Stimulated activated CD4-positive, alpha-beta T cell treated with anti-CD3 and anti-CD28 coated beads, Interleukin-2, amount 100 ng/mL, for 24 hours (primary cell): Measurements from ENCODE around the gene FOXA2.

Experiments used
- DNase-seq, 2 donors: peaks; one replicate each; pipeline ENCODE4 v3.0.0-alpha.2; 2020

FOXA2 gene

GRCh38 chr20:22583773-22584521 is 425 bp downstream of the FOXA2 start:
- no peak for DNase-seq

DNA sequence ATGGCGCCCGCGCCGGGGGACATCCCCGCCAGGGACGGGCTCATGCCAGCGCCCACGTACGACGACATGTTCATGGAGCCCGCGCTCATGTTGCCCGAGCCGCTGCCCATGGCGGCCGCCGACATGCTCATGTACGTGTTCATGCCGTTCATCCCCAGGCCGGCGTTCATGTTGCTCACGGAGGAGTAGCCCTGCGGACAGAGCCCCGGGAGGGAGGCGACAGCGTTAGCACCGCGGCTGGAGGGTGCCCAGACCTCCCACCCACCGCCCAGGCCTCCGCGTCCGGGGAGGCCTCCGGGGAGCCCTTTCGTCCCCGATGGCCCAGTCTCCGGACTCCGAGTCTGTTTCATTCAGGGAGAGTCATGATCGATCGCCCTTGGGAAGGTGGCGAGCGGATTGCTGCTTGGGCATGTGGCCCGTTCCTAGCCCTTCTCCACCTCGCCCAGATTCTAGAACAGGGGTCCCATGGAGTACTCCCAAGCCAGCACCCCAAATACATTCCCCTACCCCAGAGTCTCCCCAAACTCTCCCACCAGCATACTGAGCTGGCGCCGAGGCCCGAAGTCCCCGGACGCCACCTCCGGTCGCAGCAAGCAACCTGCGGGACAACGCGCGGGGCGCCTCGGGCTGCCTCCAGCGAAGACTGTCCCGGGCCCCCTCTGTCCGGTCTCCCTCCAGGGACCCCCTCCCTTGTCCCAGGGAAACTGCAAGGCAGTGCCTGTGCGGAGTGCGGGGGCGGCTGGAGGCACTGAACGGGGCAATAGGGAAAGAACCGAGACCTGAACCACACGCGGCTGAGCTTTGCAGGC is 1.2 kb downstream of the FOXA2 start:
- no peak for DNase-seq

GRCh38 chr20:22582386-22582963 is 1.9 kb downstream of the FOXA2 start:
- DNase-seq, result no peak

- no peak for DNase-seq
Measured at GRCh38 chr20:22581437-22582385, 2.7 kb downstream of the FOXA2 start.

DNA sequence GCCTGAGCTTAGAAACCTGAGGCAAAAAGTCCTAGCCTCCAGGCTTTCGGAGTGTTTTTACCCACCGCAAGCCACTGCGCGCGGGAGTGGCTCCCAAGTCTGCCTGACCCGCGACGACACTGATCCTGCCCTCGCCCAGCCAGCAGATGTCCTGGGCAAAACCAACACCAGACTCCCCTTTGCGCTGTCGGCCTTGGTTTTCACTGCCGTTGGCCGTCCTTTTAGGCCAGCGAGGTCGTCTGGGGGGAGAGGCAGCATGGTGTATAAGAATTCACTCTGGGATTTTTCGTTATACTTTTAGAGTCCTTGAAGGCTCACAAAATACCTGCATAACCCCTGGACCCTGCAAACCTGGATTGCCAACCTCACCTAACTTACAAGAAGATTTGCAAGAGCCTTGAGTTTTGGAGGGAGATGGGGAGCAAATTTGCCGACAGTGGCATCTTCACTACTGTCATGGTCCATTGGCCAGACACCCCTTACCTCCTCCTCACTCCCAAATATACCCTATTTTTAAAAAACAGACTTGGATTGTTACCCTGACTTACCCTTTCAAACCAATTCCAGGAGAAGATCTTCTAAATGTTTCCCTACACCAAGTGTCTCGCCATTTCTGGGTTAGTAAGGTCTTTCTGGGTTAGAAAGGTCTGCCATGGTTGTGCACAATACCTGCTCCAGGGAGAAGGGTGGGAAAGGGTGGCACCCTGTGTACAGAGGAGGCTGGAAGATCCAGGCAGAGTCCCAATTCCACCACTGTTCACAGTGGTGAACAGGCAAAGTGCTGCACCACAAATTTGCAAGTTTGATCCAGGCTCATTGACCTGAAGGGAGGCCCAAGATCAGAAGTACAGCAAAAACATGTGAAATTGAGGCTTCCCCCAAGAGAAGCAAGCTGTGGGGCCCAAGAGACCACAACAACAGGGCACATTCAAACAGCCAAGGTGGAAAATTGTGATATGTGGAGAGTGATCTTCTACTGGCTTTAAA is 4.4 kb downstream of the FOXA2 start:
- DNase-seq, result no peak

DNA sequence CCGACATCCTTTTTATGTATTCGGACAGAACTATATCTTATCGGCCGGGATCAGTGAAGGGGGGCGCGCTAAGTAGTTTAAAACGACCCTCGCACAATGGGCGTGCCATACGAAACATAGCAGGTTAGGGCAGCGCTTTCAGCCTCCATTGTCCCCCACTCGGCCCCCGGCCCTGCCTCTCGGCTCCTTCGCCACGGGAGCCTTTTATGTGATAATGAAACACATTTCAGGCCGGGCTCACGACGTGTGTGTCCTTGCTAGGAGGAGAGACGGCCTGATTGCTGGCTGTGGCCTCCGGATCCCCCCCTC is 5.3 kb downstream of the FOXA2 start:
- DNase-seq, result no peak

GRCh38 chr20:22578221-22579118 is 5.9 kb downstream of the FOXA2 start:
- no peak for DNase-seq

DNA sequence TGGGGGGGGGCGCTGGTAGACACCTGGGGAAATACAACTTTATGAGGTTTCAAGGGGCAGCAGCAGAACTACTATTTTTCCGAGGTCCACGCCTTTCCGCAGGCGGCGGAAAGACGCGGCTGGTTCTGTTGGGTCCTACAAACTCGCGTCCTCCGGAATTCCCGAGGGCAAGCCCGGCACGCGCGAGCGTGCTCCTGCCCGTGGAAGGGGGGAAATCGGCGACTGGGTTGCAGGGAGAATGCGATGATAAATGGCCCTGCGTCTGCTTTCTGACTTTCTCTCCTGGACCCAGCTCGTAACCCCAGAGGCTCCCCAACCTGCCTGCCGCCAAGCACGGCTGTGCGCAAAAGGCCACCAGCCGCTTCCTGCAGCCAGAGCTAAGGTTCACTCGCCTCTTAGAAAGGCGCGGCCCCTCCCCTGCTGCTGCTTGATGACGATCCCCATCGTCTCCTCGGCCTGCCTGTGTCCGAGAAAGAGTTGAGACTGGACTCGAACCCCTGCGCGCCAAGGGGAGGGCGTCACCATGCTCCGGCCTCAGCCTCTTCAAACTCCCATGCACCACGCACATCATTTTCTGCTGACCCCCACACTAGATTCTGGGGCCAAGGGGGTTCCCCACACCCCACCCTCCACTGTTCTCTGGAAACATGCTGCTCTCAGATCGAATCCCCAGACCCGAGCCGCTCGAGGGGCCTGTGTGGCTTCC is 6.7 kb downstream of the FOXA2 start:
- no peak for DNase-seq

GRCh38 chr20:22576733-22577514 is 7.4 kb downstream of the FOXA2 start:
- no peak for DNase-seq

DNA sequence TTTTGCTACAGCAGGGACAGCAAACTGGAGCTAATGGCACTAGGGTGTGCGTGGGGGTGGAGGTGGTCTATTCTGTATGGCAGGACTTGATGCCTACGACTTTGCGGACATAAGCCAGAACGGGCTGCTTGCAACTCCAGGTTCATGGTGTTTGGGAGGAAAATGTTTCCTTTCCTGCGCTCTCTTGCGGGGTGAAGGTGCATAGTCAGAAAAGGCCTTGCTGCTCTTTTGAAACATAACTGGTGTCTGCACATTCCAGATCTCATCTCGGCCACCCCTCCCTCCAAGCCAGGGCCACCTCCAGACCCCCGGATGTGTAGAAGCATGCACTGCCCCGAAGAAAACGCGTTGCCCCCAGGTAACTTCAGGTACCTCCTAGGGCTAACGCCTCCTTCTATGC is 8.1 kb downstream of the FOXA2 start:
- no peak for DNase-seq

DNA sequence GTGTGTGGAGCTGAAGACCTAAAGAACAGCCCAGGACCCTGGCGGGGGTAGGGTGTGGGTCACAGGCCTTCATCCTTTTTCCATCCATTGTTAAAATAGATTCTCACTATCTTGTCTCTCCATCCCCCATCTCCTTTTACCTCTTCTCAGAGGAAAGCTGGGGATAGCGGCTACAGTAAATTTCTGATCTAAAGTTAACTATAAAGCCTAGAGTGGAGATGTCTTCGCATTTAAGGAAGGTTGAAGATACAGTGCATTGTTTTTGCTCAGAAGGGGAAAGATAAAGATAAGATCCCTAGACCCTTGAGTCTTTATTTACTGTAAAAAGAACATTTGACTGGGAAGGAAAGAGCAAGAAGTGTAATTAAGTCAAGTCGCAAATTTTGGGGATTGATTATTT is 8.6 kb downstream of the FOXA2 start:
- no peak for DNase-seq

GRCh38 chr20:22575087-22575721 is 9.2 kb downstream of the FOXA2 start:
- DNase-seq, result no peak

DNA sequence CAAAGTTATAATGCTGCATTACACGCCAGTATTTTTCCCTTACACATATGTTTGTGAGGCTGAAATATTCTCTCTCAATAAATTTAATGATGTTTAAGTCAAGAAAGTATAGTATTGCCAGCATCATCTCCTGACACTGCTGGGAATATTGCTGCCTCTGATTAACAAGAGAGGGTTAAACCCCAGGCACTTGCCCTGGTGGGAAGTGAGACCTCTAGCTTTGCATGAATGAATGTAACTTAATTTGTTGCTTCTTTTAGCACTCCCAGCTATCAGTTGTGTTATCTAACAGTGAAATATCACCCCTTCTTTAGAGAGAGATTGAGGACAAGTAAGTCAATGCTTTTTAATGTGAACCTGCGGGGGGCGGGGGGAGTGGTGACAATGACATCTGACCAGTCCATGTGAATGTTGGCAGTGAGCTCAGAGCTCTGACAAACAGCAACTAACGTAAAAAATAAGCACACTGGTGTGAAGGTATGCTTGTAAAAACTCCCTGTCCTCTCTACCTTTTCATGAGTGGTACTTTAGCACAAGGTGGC is 9.8 kb downstream of the FOXA2 start:
- DNase-seq, result no peak

GRCh38 chr20:22572491-22572890 is 11.9 kb downstream of the FOXA2 start:
- no peak for DNase-seq

- no peak for DNase-seq
Measured at GRCh38 chr20:22572023-22572422, 12.3 kb downstream of the FOXA2 start.

DNA sequence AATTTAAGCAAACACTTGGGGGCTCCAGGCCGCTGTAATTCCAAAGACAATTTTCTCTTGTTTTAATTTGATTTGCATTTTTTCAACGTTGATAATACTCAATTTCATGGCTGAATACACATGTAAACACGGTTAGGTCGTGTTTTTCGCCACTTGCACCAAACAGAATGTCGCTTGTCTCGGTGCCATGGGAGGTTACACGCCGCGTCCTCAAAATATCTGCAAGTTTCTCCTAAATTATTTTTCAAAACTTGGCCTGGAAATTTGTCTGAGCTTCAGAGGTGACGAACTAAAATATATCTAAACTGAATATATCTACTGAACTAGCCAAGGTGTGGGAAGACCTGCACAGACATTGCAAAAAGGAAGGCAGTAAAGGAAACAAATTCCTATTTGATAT is 15.0 kb downstream of the FOXA2 start:
- DNase-seq, result no peak

DNA sequence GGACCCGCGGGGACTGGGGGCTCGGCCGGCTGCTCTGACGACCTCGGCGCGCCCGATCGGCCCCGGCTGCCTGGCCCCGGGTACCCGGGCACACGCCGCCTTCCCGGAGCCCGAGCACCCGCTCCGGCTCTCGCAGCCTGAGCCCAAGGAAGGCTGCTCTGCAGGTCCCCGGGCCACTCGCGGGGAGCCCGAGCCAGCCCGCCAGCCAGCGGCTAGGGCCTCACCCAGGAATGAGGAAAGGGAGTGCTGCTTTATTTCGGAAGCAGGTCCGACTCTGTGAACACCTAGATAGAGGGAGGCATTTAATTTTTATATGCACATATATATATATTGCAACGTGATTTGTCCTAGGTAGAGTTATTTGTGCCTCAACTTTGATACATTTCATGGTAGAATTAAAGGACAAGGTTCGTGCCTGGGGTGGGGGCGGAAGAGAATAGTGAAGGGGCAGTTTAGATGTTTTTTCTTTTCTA is 15.5 kb downstream of the FOXA2 start:
- no peak for DNase-seq
